T-helper 1 cell treated with Interleukin-12 subunit alpha and Interleukin-12 subunit beta and Interleukin-4 antibody, amounts not matched to agents 30 μg/mL and 1 μg/mL, for 36 hours (primary cell): ENCODE measurements around the gene CISD2.
"Not testable (repeated sequence)": the region's sequence is repeated elsewhere in the genome, so short reads cannot be mapped to it uniquely, and the experiment has no call there.

Experiments
- H3K27ac Mint-ChIP-seq: one replicate; pipeline ENCODE4 v1.8.0; 2021; ENCODE audit warnings: mild to moderate bottlenecking, mixed read lengths
- H3K27me3 Mint-ChIP-seq: one replicate; pipeline ENCODE4 v1.8.0; 2021; ENCODE audit warnings: low read depth, mixed read lengths
- H3K36me3 Mint-ChIP-seq: one replicate; pipeline ENCODE4 v1.8.0; 2021; ENCODE audit warnings: low read depth, mixed read lengths
- H3K4me1 Mint-ChIP-seq: one replicate; pipeline ENCODE4 v1.8.0; 2021; ENCODE audit warnings: low read depth, mixed read lengths
- H3K4me3 Mint-ChIP-seq: one replicate; pipeline ENCODE4 v1.8.0; 2021; ENCODE audit warnings: mild to moderate bottlenecking, moderate library complexity, mixed read lengths
- H3K9me3 Mint-ChIP-seq: one replicate; pipeline ENCODE4 v1.8.0; 2021; ENCODE audit warnings: mixed read lengths

Gene CISD2

GRCh38 chr4:102832105-102832504 lies 36.7 kb upstream of the CISD2 start:
- Mint-ChIP-seq H3K4me1 (peaks cover 22% of the 10 kb centered on the region), H3K36me3 (peaks cover 1% of the 10 kb centered on the region), H3K4me3 (no peak overlapping the region), H3K9me3 (no peaks in the 10 kb centered on the region), H3K27me3 (no peaks in the 10 kb centered on the region), H3K27ac (no peak overlapping the region)

GRCh38 chr4:102832667-102833066 lies 36.1 kb upstream of the CISD2 start:
- no peaks in the 10 kb centered on the region for H3K27me3 Mint-ChIP-seq
- H3K27ac Mint-ChIP-seq, result no peak overlapping the region
- peaks cover 1% of the 10 kb centered on the region for H3K36me3 Mint-ChIP-seq
- H3K9me3 Mint-ChIP-seq, result no peaks in the 10 kb centered on the region
- H3K4me3 Mint-ChIP-seq, result no peak overlapping the region
- H3K4me1 Mint-ChIP-seq, result peaks cover 22% of the 10 kb centered on the region

- H3K4me1 Mint-ChIP-seq, result peaks cover 11% of the 10 kb centered on the region
- H3K27ac Mint-ChIP-seq, result no peak overlapping the region
- H3K9me3 Mint-ChIP-seq, result no peaks in the 10 kb centered on the region
- H3K27me3 Mint-ChIP-seq, result no peaks in the 10 kb centered on the region
- H3K36me3 Mint-ChIP-seq, result peaks cover 11% of the 10 kb centered on the region
- no peak overlapping the region for H3K4me3 Mint-ChIP-seq
Observed at GRCh38 chr4:102836596-102836995, 32.2 kb upstream of the CISD2 start.

GRCh38 chr4:102842367-102842766 lies 26.4 kb upstream of the CISD2 start:
- Mint-ChIP-seq H3K27me3 (no peaks in the 10 kb centered on the region), H3K4me1 (peaks cover 4% of the 10 kb centered on the region), H3K9me3 (no peaks in the 10 kb centered on the region), H3K4me3 (no peak overlapping the region), H3K27ac (no peak overlapping the region), H3K36me3 (peaks cover 10% of the 10 kb centered on the region)

- H3K9me3 Mint-ChIP-seq, result no peaks in the 10 kb centered on the region
Observed at GRCh38 chr4:102843273-102843672, 25.5 kb upstream of the CISD2 start.

GRCh38 chr4:102843938-102844337 lies 24.9 kb upstream of the CISD2 start:
- Mint-ChIP-seq H3K27ac (no peak overlapping the region), H3K4me1 (peaks cover 2% of the 10 kb centered on the region), H3K4me3 (no peak overlapping the region), H3K27me3 (no peaks in the 10 kb centered on the region), H3K36me3 (peaks cover 12% of the 10 kb centered on the region), H3K9me3 (peaks cover 5% of the 10 kb centered on the region)

More at GRCh38 chr4:102843273-102843672, 25.5 kb upstream of the CISD2 start:
- Mint-ChIP-seq H3K27ac (no peak overlapping the region), H3K27me3 (no peaks in the 10 kb centered on the region), H3K4me1 (peaks cover 2% of the 10 kb centered on the region), H3K36me3 (peaks cover 10% of the 10 kb centered on the region), H3K4me3 (no peak overlapping the region)

- Mint-ChIP-seq H3K36me3 (peaks cover 3% of the 10 kb centered on the region), H3K4me1 (peaks cover 3% of the 10 kb centered on the region), H3K9me3 (peaks cover 8% of the 10 kb centered on the region), H3K27ac (no peak overlapping the region), H3K27me3 (no peaks in the 10 kb centered on the region), H3K4me3 (no peak overlapping the region)
Observed at GRCh38 chr4:102847687-102848086, 21.1 kb upstream of the CISD2 start.

GRCh38 chr4:102849579-102850104 lies 19.1 kb upstream of the CISD2 start:
- H3K4me3 Mint-ChIP-seq, result no peak overlapping the region
- peaks cover 3% of the 10 kb centered on the region for H3K4me1 Mint-ChIP-seq
- H3K36me3 Mint-ChIP-seq, result peaks cover 3% of the 10 kb centered on the region
- peaks cover 8% of the 10 kb centered on the region for H3K9me3 Mint-ChIP-seq
- no peaks in the 10 kb centered on the region for H3K27me3 Mint-ChIP-seq
- no peak overlapping the region for H3K27ac Mint-ChIP-seq

GRCh38 chr4:102850370-102850769 lies 18.4 kb upstream of the CISD2 start:
- Mint-ChIP-seq H3K9me3 (peaks cover 8% of the 10 kb centered on the region), H3K4me1 (peaks cover 3% of the 10 kb centered on the region), H3K27me3 (no peaks in the 10 kb centered on the region), H3K27ac (no peak overlapping the region), H3K4me3 (no peak overlapping the region), H3K36me3 (peaks cover 3% of the 10 kb centered on the region)

- Mint-ChIP-seq H3K27ac (no peak overlapping the region), H3K4me1 (peaks cover 3% of the 10 kb centered on the region), H3K36me3 (peaks cover 32% of the 10 kb centered on the region), H3K9me3 (peaks cover 33% of the 10 kb centered on the region), H3K27me3 (no peaks in the 10 kb centered on the region), H3K4me3 (no peak overlapping the region)
Observed at GRCh38 chr4:102858828-102859464, 9.8 kb upstream of the CISD2 start.

GRCh38 chr4:102860611-102861324 lies 8.0 kb upstream of the CISD2 start:
- H3K9me3 Mint-ChIP-seq, result peaks cover 35% of the 10 kb centered on the region
- no peak overlapping the region for H3K4me3 Mint-ChIP-seq
- peaks cover 19% of the 10 kb centered on the region for H3K4me1 Mint-ChIP-seq
- H3K36me3 Mint-ChIP-seq, result peaks cover 39% of the 10 kb centered on the region
- H3K27me3 Mint-ChIP-seq, result no peaks in the 10 kb centered on the region
- no peak overlapping the region for H3K27ac Mint-ChIP-seq

GRCh38 chr4:102862016-102862415 lies 6.8 kb upstream of the CISD2 start:
- H3K27me3 Mint-ChIP-seq, result no peaks in the 10 kb centered on the region
- H3K27ac Mint-ChIP-seq, result no peak overlapping the region
- peaks cover 35% of the 10 kb centered on the region for H3K9me3 Mint-ChIP-seq
- peaks cover 28% of the 10 kb centered on the region for H3K4me1 Mint-ChIP-seq
- no peak overlapping the region for H3K4me3 Mint-ChIP-seq
- H3K36me3 Mint-ChIP-seq, result peaks cover 41% of the 10 kb centered on the region

- Mint-ChIP-seq H3K9me3 (peaks cover 35% of the 10 kb centered on the region), H3K27ac (no peak overlapping the region), H3K4me3 (no peak overlapping the region), H3K4me1 (peaks cover 34% of the 10 kb centered on the region), H3K36me3 (peaks cover 41% of the 10 kb centered on the region), H3K27me3 (no peaks in the 10 kb centered on the region)
Observed at GRCh38 chr4:102862747-102863146, 6.0 kb upstream of the CISD2 start.

GRCh38 chr4:102865327-102865726 lies 3.5 kb upstream of the CISD2 start:
- H3K4me3 Mint-ChIP-seq, result peak overlapping the region; percentile 23

More at GRCh38 chr4:102865327-102865726, 3.5 kb upstream of the CISD2 start:
- Mint-ChIP-seq H3K9me3 (peaks cover 17% of the 10 kb centered on the region), H3K27ac (peak overlapping the region; percentile 22), H3K36me3 (peaks cover 25% of the 10 kb centered on the region), H3K4me1 (peaks cover 40% of the 10 kb centered on the region)
- H3K27me3 Mint-ChIP-seq, result not testable (repeated sequence)
